ENCODE results near the gene ZBTB46.

The ZBTB46 gene

DNA sequence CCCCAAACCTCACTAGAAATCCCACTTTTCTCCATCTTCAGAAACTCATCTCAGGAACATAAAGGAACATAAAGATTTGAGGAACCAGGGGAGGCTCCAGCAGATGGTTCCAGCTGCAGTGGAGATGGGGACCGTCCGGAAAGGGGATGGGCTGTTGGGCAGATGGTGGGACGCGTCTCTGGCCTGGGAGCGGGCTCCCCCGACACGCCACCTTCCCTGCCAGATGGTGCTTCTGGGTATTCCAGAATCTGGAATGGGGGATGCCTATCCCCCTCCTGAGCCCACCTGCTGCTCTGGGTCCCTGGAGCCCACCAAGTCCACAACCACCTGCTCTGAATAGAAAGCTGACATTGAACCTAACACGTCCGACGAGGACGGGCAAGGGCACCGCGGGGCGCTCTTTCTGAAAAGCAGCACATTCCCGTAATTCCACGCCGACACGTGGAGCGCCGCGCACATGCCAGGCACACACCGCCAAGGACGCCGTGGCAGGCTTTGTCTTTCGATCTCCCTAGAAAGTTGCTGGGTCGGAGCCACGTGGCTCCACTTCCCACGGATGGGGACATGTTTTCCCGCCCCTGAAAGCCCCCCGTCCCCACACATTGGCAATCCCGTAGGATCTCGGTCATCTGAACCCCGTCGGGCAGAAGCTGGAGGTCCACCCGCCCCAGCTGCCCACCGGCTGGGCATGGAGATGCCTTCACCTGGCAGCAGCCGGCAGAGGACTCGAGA lies 64.2 kb downstream of the ZBTB46 start:
- no peak for DNase-seq (ENCODE audit: low read depth)

DNA sequence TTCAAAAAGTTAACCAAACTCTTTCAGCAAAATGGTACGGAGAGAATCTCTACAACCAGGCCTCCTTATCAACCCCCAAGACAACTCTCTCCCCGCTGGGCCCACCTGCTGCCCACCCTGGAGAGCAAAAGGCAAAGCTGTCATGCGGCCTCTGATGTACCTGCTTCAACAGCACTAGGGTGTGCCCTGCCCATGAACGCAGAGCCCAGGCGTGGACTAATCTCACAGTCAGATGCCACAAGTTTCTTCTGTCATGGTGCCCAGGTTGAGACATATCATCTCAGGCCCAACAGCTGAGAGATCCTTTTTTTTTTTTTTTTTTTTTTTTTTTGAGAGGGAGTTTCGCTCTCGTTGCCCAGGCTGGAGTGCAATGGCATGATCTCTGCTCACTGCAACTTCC lies 65.2 kb downstream of the ZBTB46 start:
- no peak for DNase-seq (ENCODE audit: low read depth)

DNA sequence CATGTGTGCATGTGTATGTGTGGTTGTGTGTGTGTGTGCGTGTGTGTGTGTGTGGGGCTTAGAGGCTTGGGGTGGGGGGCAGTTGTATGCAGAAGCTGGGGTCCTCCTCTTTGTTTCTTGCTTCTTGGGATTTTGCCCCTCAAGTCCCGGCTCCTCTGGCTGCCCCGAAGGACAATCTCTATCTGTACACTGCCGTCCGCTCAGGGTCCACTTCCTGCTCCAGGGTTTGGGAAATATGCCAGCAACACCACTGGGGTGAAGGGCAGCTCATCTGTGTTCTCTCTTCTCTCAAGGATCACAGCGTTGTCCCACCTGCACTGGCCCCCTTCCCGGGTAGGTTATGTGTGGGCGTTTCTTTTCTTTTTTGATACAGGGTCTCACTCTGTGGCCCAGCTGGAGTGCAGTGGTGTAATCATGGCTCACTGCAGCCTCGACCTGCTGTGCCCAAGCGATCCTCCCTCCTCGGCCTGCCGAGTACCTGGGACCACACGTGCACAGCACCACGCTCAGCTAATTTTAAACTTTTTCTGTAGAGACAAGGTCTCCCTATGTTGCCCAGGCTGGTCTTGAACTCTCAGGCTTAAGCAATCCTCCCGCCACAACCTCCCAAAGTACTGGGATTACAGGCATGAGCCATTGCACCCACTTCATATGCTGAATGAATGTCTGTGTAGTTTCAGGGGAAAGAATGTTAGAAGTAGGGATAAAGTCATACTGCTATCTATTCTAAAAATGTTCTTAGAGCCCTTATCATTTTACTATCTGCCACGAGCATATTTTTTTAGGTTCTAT lies 65.8 kb downstream of the ZBTB46 start:
- DNase-seq (ENCODE audit: low read depth), result no peak

DNA sequence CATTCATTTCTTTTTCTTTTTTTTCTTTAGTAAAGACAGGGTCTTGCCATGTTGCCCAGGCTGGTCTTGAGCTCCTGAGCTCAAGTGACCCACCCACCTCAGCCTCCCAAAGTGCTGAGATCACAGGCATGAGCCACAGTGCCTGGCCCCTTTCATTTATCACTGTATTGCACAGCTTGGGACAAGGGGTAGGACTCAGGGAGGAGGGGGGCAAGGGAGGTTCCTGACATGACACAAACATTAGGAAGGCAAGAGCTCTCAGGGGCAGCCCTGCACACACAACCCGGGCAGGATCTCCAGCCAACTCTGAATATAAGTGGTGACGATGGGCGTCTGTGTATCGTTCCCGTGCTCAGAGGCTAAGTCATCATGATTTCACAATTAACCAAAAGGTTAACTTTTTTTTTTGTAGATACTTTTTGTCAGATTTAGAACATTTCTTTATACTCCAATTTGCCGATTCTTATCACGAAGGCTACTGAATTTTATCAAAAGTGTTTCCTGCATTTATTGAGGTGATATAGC lies 71.6 kb downstream of the ZBTB46 start:
- no peak for DNase-seq (ENCODE audit: low read depth)

DNA sequence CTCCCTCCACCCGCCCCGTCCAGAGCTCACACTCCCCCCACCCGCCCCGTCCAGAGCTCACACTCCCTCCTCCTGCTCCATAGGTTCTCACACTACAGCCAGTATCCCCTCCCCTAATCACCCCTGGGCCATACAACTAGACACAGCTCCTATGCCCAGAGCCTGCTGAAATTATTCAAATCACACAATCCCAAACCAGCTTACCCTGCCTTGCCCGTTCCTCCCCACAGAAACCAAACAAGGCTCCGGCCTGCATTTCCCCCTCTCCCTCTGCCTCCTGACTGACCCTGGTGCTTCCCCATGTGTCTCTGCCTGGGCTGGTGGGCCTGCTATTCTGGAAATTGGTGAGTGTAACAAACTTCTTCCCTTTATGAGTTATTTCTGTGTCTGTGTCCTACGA lies 72.9 kb downstream of the ZBTB46 start:
- DNase-seq (ENCODE audit: low read depth), result no peak

DNA sequence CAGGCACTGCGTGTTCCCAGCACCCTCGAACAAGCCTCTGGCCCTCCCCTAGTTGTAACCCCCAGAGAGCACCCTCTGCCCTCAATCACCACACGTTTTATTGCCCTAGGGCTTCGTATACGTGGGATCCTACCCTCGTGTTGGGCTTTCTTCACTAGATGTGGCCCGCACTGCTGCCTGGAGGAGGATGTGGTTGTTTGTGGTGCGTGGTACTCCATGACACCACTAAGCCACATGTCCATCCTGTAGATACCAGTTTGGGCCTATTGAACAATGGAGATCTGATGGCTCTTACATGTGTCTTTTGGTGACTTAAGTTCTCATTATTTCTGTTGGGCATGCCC lies 74.4 kb downstream of the ZBTB46 start:
- DNase-seq (ENCODE audit: low read depth), result no peak

DNA sequence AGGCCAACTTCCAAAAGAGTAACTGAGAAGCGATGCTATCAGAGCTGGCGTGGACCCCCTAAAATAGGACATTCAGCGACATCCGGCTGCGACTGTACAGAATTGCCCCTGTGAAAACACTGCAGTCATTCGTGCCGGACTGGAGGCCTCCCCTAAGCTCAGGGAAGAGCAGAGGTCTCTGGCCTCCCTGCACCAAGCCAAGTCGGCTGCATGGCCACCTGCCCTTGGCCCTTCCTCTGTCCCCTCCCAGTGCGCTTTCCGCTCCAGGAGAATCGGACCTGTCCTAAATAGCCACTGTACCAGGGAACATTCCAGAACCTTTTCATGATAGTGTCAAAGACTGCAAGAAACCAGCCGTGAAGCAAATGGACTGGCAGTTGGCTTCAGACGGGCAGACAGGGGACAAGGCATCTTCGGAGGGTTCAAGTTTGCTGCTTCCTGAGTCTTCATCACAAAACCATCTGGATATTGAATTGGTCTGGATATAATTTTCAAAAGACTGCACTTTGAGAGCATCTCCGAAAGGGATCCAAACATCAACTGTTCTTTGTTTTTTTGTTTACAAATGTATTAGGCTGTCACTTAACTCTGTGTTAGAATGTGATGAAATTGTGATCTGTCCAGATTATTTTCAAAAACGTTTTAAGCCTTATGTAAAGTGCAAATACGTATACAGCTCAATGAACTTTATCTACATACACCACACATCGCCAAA lies 75.0 kb downstream of the ZBTB46 start:
- no peak for DNase-seq (ENCODE audit: low read depth)

DNA sequence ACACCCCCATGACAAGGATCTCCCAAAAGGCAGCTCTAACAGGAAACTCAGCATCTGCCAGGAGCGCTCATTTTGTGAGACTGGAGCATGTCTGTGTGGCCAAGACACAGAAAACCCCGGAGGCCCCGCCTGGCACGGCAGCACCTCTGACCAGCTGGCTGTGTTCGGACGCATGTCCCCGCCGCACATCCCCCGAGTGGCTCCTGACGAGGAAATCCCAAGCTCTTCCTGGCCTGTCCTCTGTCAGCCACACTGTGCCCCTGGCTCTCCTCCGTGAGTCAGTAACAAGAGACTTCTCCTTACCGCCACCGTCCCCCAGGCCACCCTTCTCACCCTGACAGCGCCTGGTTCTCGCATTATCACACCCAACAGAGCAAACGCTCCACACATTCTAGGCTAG lies 77.1 kb downstream of the ZBTB46 start:
- no peak for DNase-seq (ENCODE audit: low read depth)

DNA sequence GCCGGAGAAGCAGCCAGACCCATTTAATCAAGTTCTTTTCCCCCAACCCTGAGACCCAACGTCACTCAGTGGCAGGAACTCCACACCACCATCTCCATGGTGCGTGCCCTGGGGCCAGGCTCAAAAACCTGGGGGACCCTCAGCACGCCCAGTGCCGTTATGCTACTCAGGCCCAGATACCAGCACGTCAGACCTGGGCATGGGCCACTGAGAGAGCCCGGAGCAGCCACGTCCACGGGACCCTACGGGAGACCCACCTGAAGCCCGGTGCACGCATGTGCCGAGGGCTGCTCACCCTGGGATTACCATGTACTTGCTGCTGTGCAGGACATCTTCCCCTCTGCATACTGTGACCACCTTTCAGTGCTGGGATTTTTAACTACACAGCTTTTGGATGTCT lies 77.7 kb downstream of the ZBTB46 start:
- no peak for DNase-seq (ENCODE audit: low read depth)

DNA sequence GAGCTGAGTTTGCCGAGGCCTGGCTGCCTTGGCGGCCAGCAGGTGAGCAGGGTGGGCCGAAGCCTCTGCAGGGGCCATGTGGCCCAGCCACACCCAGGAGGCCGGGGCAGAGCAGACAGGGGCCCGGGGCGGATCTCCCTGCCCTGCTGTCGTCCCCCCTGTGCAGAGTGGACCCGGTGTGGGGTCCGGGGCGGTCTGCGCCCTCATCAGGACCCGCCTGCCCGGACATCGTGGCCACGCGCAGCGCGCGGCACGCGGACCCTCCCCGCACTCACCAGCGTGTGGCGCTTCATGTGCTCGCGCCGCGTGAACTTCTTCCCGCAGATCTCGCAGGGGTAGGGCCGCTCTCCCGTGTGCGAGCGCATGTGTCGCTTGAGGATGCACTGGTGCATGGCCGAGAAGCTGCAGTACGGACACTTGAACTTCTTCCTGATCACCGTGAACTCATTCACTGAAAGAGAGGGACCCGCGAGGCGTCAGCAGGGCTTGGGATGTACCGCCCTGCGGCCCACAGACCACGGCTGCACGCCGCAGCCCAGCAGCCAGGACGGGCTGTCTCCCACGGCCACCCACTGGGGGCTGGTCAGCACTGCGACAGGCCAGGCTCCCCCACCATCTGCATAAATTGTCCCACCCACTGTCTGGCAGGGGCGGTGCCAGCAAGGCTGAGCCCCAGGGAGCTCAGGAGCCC lies 78.5 kb downstream of the ZBTB46 start:
- no peak for DNase-seq (ENCODE audit: low read depth)

DNA sequence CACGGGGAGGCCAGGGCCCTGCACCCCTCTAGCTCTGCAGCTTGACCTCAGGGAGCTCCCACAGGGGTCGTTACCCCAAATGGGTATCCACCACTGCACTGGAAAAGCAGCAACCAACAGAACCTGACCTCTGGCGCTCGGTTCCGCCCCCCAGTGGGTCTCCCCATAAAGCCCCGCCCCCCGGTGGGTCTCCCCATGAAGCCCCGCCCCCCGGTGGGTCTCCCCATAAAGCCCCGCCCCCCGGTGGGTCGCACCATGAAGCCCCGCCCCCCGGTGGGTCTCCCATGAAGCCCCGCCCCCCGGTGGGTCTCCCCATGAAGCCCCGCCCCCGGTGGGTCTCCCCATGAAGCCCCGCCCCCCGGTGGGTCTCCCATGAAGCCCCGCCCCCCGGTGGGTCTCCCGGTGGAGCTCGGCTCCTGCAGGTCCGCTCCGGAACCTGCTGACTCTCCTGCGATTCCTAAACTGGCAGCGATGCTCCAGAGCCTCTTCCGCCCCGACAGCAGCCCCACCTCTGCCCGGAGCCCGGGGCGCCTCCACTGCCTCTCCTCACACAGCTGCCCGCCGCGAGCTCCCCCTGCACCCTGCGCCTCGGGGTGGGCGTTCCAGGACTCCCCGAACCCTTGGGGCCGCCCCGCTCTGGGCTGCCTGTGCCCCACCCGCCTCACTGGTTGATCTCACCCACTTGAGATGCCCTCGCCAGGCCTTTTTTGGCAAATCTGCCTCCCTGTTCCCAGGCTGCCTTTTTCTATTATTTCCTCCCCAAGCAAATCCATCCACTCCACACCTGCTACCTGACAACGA lies 79.4 kb downstream of the ZBTB46 start:
- no peak for DNase-seq (ENCODE audit: low read depth)

DNA sequence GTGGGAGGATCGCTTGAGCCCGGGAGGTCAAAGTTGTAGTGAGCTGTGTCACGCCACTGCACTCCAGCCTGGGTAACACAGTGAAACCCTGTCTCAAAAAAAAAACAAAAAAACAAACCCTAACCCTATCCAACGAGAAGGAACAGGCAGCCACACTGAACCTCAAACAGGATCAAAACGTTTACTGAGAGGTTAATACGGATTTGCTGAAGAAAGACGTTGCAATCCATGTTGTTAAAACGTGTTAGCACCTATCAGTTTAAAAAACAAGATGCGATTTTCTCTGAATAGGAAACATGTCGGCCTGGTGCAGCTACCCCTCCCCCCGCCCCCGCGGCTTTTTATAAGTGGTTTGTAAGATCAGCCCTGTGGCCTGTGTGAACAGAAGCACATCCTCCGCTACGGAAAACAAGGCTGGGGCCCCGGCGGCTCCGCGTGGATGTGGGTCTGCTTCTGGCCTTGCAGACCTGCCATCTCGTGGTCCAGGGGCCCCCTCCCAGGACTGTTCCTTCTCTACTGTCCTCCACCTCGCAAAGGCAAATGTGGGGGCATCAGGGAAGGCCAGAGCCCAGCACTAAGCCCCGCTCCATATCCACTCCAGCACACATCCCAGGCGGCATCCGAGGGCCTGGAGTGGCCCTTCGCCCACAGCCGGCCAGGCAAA lies 80.1 kb downstream of the ZBTB46 start:
- DNase-seq (ENCODE audit: low read depth), result no peak

DNA sequence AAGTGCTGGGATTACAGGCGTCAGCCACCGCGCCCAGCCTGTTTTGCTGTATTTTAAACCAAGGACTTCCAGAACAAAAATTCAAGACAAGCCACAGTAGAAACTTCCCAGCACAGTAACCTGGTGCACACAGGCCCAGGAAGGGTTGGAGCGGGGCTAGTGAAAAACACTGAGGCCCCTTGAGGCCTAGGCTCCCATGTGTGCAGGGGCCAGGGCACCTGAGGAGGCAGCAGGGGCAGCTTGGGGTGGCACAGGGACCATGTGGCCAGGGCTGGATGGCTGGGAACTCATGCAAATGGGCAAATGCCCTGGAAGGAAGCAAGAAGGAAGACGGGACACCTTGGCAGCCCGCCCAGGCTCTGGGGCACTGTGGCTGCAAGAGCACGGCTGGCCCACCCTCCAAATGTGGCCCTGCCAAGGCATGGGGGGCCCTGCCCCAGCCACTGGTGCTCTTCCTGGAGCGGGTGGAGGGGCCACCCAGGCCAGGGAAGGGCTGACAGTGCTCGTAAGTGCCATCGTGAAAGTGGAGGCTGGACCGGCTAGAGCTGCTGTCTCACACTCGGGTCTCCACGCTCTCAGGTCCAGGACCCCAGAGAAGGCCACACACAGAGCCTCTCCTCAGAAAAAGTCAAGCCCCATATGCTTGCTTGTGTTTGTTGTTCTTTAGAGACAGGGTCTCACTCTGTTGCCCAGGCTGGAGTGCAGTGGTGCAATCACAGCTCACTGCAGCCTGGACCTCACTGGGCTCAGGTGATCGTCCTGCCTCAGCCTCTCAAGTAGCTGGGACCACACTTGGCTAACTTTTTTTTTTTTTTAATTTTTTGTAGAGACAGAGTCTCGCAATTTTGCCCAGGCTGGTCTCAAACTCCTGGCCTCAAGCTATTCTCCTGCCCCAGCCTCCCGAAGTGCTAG lies 81.2 kb downstream of the ZBTB46 start:
- no peak for DNase-seq (ENCODE audit: low read depth)

DNA sequence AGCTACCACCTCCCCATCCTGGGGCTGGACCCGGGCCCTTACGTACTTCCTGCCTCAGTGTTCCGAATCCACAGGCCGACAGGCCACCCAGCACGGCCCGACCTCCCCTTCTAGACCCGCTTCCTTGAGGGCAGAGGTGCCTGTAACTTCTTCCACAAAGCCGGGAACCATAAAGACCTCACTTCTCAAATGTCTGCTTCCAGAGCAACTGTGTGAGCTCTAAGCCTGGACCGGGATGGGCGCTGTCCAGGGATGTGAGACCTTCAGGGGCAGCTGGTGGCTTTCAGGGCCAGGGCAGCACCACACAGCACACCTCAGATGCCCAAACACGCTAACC lies 82.2 kb downstream of the ZBTB46 start:
- DNase-seq (ENCODE audit: low read depth), result no peak

DNA sequence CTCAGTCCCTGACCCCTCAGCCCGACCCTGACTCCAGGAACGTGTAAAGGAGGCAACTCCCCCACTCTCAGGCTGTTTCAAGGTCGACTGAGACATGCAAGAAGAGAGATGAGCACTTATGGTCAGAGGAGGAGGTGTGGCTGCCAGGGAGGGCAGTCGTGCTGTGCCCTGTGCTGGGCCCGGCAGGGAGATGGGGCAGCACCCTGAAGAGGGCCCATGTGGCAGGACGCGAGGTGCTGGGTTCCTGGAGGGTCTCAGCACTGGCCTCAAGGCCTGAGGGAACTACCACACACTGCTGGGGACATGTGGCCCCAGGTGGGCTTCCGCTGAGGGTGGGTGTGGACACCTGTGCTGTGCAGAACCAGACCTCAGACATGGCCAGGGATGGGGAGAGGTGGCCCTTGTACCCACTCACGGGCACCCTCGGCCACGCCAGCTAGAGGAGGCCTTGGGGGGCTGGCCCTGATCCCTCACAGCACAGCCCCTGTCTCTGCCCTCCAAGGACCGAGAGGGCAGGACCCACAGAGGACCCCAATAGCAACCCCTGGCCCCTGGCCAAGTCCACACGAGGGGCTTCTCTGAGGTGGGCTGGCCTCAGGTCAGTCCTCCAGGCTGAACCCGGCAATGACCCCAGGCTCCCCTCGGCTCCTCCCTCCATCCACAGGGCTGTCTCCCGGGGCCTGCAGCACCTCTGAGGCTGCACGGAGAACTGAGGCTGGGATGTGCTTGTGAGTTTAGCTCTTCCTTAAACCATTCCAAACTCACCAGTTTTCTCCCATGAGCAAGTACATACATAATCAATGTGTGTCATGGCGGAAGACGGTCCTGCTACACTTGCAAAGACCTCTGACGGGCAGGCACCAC lies 82.8 kb downstream of the ZBTB46 start:
- no peak for DNase-seq (ENCODE audit: low read depth)

DNA sequence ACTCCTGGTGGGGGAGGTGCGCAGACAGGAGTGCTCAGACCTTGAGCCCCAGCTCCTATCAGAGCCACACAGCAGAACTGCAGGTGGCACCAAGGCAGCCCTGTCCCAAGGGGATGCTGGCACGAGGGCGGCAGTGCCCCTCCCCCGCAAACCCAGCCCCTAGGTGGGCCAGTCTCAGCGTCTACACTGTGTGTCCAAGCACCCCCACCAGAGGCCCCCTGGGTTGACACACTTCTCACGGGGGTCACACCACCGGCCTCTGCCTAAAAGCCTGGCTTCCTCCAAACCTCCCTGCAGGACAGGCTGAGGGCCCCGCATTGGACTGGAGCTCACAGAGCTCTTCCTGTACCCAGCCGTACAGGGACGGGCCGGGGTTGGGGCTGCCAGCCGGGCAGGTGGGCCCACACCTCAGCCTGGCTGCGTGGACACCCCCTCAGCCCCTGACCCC lies 83.4 kb downstream of the ZBTB46 start:
- DNase-seq (ENCODE audit: low read depth), result no peak

DNA sequence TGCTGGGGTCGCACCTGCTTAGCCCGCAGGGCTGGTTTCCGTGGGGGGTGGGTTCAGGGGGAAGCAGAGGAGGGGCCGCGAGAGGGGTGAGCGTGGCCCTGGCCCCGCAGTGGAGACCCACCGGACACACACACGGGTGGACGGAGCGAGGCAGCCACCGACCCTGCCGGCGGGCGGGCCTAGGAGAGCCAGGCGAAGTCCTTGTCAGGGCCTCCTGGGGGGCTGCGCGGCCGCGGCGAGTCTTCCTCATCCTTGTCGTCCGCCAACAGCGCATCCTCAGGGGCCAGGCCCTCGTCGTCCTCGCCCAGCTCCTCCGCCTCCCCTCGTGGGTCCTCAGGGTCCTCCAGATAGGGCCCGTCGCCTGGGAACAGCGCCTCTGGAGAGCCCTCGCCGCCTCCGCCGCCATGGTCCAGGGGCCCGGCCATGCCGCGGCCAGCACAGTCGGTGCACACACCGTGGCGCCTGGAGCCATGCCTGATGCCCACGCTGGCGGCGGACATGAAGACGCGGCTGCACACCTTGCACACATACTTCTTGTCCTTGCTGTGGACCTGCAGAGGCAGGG lies 84.2 kb downstream of the ZBTB46 start:
- no peak for DNase-seq (ENCODE audit: low read depth)

DNA sequence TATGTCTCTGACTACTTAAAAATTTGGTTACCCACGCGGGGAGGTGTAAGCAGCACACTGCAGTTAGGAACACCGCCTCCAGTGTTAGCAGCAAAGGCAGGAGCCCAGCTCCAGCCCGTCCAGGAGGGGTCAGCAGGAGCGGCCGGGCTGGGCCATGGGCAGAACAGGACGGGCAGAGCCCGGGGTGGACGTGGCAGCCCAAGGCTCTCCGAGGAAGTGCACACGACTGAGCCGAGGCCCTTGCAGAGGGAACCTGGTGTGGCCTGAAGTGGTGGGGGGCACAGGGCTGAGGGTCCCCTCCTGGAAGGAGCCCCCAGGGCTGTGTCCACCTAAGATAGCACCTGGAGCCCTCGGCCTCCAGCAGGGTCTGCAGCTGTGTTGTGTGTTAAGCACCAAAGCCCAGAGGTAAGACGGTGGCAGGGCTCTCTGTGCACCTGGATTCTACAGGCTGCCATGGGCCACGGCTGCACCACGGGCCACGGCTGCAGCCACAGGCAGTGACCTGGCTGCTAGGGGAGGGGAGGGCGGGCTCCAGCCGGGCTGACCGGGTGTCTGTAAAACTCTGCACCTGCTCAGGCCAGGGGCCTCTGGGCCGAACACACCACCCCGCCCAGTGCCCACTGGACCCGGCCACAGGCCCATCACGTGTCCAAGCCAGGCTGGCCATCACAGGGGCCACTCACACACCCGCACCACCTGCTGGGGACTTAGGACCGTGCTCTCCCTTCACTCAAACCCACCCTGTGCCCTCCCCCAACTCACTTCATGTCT lies 84.9 kb downstream of the ZBTB46 start:
- DNase-seq (ENCODE audit: low read depth), result no peak
